Hematopoietic multipotent progenitor cell treated with erythropoietin and hydrocortisone succinate and interleukin-3 and kit ligand, for 8 days (in vitro differentiated cells): ENCODE results near the gene PWP2.
"Not testable (repeated sequence)": the region's sequence is repeated elsewhere in the genome, so short reads cannot be mapped to it uniquely, and the experiment has no call there.

Source experiments
- DNase-seq: peaks from one replicate; pipeline ENCODE4 v3.0.0-alpha.2; 2015

Gene PWP2

DNA sequence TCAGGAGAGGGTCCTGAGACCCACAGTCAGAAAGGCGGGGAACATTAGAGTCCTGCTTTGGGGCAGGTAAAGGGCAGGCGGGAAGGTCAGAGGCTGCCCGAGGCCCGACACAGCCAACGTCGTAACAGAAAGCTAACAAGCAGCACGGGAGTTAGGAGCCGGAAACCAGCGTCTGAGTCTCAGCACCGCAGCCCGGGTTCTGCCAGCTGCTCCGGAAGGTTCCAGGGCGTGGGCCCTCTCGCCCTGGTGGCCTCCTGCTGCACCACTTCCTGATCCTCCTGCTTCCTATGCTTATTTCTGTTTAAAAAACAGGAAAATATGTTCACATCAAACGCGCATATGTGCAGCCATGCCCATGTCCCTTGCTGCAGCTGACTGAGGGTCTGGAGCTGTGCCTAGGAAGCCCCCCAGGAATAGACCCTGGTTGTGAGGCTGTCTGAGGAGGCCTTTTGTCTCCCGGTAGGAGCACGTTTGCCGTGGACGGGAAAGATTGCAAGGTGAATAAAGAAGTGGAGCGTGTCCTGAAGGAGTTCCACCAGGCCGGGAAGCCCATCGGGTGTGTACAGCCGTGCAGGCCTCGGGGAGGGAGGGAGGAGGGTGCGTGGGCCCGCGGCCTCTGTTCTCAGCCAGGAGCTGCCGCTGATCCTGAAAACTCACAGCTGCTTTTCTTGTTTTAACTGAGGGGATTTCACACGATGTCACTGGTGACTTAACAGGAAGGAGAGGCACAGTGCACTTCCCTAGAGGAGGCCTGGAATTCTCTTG is 32.8 kb downstream of the PWP2 start:
- not testable (repeated sequence) for DNase-seq

DNA sequence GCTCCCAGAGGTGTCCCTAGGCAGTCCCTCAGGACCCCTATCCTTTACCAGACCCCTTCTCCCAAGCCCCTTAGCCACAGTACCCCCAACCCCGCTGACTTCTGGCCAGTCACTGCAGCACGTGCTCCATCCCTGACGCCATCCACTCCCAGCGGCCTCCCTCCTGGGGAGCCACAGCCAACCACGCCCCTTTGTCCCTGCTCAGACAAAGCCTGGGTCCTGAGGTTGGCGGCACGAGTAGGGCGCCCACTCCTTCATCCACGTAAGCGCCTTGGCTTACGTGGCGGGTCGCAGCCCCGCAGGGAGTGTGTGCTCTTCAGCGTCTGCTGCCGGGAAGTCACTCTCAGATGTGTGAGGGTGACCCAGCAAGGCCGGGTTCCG is 33.3 kb downstream of the PWP2 start:
- DNase-seq, result not testable (repeated sequence)

GRCh38 chr21:44142470-44142869 is 35.3 kb downstream of the PWP2 start:
- not testable (repeated sequence) for DNase-seq

DNA sequence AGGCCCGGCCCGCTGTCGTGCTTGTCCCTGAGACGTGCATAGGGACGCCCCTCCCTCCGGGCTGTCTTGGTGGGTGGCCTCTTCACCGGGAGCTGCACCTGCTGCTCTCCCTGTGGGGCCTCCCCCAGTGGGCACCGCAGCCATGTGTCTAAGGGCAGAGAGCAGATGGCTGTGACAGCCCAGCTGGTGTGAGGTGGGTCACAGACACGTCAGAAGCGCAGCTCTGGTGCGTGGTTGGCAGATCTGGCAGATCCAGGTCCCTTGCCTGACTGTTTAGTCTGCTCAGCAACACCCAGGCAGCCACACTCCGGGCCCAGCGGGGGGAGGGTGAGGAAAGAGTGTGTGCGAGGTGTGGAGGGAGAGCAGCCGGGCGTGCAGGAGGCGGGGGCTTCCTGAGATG is 36.2 kb downstream of the PWP2 start:
- DNase-seq, result not testable (repeated sequence)

DNA sequence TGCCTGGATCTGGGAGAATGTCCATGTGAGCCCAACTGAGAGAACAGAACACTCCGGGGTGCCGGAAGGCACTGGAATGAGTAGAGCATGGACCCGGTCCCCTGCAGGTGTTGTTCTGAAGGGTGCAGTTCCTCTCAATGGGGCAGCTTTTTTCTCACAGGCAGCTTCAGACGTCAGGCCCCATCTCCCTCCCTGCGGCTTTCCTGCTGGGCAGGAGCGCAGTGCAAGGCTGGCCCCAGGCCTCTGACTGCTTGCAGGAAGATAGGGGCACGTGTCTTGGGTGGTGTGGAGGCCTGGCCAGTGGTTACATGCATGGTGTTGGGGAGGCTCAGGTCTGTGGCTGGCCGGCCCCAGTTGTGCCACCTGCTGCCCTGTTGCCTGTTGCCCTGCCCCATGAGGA is 36.8 kb downstream of the PWP2 start:
- DNase-seq, result not testable (repeated sequence)

DNA sequence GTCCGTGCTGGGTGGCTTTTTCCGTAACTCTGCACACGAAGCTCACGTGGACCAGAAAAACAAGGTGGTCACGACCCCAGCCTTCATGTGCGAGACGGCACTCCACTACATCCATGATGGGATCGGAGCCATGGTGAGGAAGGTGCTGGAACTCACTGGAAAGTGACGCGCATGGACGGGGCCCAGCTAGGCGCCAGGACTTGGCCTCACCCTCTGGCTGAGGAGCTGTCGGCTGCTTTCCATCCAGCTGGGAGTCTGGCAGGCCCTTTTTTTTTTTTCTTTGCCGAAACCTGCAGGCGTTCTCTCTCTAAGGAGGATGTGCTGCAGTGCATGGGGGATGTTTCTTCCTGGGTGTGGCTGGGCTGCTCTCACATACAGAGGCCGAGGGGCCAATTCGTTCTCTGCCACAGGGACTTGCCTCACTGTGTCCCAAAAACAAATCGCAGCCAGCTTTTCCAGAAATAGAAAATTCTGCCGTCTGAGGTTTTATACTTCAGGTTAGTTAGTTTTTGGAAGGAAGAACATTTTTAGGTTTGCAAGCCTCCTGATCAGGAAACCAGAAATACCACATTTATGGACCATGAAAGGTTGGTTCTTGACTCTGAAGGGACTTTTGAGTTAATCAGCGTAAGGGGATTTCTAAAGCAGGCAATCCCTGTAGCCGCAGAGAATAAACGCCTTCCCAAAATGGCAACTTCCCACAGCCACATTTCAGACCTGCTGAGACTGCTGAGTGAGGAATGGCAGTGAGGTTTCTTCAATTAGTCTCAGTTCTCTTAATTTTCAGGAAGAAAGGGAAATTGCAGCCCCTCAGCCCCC is 37.8 kb downstream of the PWP2 start:
- DNase-seq, result not testable (repeated sequence)

GRCh38 chr21:44145616-44146015 is 38.4 kb downstream of the PWP2 start:
- not testable (repeated sequence) for DNase-seq

- not testable (repeated sequence) for DNase-seq
These were observed 39.9 kb downstream of the PWP2 start for GRCh38 chr21:44147108-44147507.

GRCh38 chr21:44150255-44150654 is 43.1 kb downstream of the PWP2 start:
- not testable (repeated sequence) for DNase-seq

GRCh38 chr21:44153214-44153888 is 46.2 kb downstream of the PWP2 start:
- DNase-seq, result not testable (repeated sequence)

DNA sequence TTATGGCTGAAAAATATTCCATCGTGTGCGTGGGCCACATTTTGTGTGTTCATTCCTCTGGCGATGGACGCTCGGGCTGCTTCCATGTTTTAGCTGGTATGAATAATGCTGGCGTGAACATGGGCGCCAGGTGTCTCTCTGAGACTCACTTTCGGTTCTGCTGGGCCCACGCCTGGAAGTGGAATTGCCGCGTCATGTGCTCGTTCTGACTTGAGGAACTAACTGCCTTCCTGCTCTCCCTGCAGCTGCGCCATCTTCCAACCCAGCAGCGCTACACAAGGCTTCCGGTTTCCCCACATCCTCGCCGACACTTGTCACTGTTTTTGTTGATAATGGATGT is 46.7 kb downstream of the PWP2 start:
- DNase-seq, result not testable (repeated sequence)

DNA sequence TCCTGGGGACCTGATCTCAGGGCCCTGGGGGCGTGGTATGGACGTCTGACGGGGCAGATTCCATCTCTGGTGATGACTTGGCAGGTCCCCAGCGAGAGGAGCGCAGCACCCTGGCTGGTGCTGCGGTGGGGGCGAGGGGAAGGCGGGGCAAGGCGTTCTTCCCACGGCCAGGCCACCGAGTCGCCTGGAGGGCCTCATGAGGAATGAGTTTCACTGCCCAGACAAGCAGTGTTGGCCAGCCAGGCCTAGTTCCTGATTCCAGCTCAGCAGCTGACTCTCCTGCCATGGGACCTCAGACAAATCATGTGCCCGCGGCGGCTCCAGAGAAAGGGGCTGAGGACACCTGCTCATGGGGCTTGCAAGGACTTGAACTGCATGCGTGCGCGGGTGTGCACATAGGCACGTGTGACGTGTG is 47.6 kb downstream of the PWP2 start:
- DNase-seq, result not testable (repeated sequence)

DNA sequence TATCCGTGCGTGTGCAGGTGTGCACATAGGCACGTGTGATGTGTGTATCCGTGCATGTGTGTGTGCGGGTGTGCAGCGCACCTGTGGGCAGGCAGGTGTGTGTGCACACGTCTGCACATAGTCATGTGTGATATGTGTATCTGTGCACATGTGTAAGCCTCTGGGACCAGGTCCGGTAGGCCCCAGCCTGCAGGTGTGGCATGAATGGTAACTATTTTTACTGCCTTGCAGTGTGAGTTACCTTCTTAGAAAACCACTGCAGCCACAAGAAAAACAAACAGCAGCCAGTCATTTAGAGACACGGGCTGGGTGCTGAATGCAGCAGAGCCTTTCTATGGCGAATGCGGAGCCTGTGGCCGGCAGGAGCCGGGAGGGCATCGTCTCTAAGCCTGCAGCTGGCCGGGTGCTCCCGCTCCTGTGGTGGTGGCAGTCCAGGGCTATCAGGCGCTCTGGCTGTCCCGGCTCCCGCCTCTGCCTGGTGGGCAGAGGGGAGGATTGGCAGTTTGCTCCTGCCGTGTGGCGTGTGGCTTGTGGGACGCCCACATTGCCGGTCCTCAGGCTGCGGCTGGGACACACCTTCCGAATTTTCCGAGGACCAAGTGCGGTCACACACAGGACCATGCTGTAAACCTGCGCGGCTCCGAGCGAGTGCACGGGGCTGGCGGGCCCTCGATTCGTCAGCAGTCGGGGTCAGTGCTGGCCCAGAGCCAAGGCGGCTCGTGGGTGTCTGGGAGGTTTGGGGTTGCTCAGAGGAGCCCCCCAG is 48.2 kb downstream of the PWP2 start:
- not testable (repeated sequence) for DNase-seq

DNA sequence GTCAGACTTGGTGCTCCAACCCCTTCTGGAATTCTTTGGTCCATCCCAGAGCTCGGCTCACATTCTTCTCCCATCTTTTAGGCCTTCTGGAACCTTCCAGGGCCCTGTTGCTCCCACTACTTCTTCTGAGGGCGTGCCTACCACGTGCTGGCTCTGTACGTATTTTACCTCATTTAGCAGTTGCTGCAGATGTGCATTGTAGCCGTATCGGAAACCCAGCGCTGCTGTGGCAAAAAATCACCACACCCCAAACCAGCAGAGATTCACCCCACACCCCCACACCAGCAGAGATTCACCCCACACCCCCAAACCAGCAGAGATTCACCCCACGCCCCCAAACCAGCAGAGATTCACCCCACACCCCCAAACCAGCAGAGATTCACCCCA is 48.8 kb downstream of the PWP2 start:
- not testable (repeated sequence) for DNase-seq

DNA sequence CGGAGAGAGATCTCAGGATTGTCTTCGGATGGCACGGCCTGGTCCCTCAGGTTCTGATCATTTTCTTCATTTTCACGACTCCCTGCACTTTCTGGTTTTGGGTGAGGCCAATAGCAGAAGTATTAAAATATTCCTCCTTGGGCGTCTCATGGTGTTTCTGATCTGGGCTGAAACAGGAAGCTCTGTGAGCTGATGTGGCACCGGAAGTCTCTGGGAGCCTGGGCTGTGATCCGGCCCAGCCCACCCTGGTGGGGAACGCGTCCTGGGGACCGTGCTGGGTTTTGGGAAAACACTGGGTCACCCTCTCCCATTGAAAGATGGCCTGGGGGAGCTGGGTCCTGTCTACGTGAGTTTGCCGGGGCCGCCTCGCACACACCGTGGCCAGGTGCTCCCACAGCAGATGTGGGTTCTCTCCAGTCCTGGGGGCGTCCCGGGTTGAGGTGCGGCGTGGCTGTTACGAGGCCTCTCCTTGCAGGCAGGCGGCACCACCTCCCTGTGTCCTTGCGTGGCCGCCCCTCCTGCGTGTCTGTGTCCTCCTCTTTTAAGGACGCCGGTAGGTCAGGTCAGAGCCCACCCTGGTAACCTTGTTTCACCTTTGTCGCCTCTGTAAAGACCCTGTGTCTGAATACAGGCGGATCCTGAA is 50.4 kb downstream of the PWP2 start:
- not testable (repeated sequence) for DNase-seq

GRCh38 chr21:44158082-44158468 is 50.9 kb downstream of the PWP2 start:
- DNase-seq, result not testable (repeated sequence)

DNA sequence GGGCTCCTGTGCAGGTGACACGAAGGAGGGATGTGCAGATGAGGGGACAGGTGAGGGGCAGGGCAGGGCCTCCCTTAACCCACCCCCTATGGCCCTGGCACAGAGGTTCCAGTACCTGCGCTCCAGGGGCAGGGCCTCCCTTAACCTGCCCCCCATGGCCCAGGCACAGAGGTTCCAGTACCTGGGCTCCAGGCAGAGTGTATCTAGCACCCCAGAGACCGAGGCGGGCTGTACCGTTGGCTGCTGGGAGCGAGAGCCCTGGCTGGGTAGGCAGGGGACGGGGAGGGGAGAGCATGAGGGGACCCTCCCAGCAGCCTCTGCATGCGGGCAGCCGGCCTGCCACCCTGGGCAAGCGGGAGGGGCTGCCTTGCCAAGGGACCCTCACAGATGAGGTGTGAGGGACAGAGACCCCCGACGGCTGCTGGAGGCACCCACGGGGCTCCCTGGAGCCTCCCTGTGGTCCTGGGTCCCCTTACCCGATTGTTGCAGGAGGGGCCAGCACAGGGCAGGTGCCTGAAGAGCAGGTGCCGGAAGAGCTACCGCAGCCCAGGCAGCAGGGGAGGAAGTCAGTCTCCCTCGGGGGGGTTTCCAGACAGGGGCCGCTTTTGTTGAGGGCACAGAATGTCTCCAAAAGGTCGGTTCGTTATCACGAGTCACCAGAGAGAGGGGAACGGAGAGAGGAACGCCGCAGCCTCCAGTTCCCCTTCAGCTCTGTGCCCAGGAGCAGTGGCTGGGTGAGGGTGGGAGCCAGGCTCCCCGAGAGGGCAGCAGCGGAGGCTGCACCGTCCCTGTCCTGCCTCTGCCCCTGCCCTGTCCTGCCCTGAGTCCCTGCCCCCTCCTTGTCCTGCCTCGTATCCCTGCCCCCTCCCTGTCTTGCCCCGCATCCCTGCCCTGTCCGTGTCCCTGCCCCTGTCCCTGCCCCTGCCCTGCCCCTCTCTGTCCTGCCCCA is 52.4 kb downstream of the PWP2 start:
- DNase-seq, result peak; percentile 5

DNA sequence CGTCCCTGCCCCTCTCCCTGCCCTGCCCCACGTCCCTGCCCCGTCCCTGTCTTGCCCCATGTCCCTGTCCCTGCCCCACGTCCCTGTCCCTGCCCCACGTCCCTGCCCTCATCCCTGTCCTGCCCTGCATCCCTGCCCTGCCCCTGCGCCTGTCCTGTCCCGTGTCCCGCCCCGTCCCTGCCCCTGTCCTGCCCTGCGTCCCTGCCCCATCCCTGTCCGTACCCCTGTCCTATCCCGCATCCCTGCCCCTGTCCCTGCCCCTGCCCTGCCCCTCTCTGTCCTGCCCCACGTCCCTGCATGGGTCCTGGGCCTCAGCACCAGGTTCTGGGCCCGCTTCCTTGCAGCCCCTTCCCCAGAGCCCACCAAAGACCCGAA is 53.1 kb downstream of the PWP2 start:
- not testable (repeated sequence) for DNase-seq

DNA sequence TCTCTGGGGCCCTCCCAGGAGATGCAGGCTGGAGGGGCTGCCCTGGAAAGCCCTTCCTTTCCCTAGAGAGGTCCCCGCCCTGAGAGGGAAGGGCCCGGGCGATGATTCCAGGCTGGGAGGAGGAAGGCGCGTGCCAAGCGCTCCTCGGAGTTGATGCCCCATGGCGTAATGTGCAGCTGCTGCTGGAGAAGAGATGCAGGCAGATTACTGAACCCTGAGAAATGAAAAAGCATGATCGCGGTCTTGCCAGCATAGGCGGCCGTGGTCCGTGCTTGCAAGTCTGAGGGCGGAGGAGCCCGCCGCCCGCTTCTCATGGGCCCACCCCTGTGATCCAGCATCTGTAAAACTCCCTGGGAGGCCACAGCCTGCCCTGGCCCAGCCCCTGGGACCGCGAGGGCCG is 53.6 kb downstream of the PWP2 start:
- DNase-seq, result not testable (repeated sequence)

DNA sequence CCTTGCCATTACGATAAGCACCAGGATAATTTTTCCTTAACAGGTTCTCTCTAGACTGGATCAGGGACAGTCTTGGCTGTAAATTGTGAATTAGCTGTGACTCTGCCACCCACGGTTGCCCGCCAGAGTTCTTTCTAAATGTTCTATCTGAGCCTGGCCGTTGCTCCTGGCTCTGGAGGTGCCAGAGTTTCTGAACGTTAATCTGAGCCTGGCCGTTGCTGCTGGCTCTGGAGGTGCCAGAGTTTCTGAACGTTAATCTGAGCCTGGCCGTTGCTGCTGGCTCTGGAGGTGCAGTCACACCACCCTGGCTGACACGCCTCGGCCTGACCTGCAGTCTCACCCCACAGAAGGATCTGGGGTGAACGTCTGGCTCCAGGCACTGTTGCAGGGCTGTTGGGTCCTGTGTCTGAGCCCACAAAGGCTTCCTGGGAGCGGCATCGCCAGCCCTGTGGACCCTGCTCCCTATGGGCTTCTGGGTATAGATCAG is 56.0 kb downstream of the PWP2 start:
- DNase-seq, result not testable (repeated sequence)

DNA sequence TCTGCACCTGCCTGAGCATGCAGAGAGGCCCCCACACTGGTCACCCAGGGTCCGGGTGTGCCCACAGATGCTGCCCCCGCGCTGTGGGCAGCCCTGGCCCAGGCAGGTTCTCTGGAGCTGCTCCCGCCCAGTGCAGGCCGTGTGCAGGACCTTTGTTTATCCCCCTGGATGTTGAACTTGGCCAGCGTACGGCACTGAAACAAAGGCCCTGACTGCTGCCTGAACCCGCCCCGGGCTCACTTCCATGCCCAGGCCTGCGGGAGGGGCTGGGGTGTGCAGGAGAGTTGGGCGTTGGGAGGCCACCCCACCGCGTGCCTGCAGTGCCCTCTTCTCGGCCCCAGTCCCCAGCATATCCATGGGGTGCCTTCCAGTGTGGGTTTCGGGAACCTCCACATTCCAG is 58.7 kb downstream of the PWP2 start:
- DNase-seq, result not testable (repeated sequence)
